ENCODE results near the gene RAB4A. TPM values are rescaled to one million over a fixed set of nuclear protein-coding genes. Genes with fewer than 3 reads are reported as not detected.

The RAB4A gene
- total and polyA plus RNA-seq, 2 of the 8 experiments (the other 6 are each of a cell fraction or from before 2014, with no cell fraction given) = 13.3 to 68.8 TPM

DNA sequence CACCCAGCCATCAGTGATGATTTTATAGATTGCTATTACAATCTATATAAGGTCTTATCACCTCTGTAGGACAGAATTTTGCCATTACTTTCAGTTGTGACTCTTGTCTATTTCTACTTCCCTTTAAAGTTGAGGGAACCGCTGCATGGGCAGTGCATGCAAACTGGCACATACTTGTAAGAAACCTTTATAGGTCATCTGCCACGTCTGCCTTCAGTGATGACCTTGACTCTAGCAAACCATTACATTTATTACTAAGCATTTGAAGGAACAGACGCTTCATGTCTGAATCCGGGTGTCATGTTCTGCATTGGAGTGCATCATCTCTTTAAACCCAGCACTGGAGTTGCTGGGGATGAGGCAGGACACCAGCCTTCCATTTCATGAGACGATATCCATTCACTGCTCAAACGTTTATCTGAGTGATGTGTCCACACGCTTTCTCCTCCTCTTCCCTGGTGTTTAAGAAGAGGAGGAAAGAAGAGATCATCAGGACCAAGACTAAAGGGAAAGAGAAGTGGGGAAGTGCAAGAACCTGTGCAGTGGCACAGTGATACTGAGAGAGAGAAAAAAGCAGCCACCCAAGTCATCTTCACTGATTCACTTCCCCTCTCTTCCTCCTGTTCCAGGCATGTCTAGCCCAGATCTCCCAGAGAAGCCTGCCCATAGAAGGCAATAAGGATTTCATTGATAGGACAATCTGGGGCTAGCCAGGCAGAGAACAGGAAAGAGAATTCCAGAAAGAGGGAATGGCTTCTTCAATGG is 57.9 kb downstream of the RAB4A start:
- H3K27ac ChIP-seq (ENCODE audit: low read depth, low read length) = no peak overlapping the region
- H3K56ac ChIP-seq (replicated peaks; ENCODE audit: insufficient read length, low read depth, low read length) = no peak overlapping the region
- no peak overlapping the region for H2BK20ac ChIP-seq (ENCODE audit: low read length)
- ChIA-PET POLR2A (ENCODE audit: partially characterized antibody) (no interaction called here), CTCF (ENCODE audit: partially characterized antibody) (no interaction called here)
- peaks cover 3 to 23% (median 4%) of the 10 kb centered on the region in 4 experiments; a peak in 4 of 8 replicates for H3K36me3 ChIP-seq (ENCODE audit: control insufficient read depth in 2 of 4, insufficient read depth in 4 of 4, low read length in 3 of 4)
- no peak overlapping the region for H3K4me2 ChIP-seq (ENCODE audit: insufficient read depth in 1 of 2, low read depth in 2 of 2, low read length in 2 of 2)
- H3K23ac ChIP-seq (ENCODE audit: insufficient read length) = no peak overlapping the region
- H3K9ac ChIP-seq (replicated peaks in 1 of 4; ENCODE audit: extremely low read depth in 1 of 4, low read depth in 3 of 4, low read length in 3 of 4) = no peak overlapping the region
- no peak overlapping the region for H2BK5ac ChIP-seq (ENCODE audit: low read depth, low read length)
- no peak overlapping the region for H4K8ac ChIP-seq (ENCODE audit: extremely low read depth, insufficient read depth, low read length)
- no peaks in the 10 kb centered on the region for H3K27me3 ChIP-seq (replicated peaks in 1 of 4; ENCODE audit: control insufficient read depth in 3 of 4, extremely low read depth in 1 of 4, insufficient read depth in 3 of 4, low read length in 3 of 4)
- FAIRE-seq (no peak), DNase-seq (ENCODE audit: low read depth in 1 of 2, low spot score in 2 of 2) (no peak)
- no peaks in the 10 kb centered on the region for H3K23me2 ChIP-seq (ENCODE audit: low read depth, low read length)
- H4K5ac ChIP-seq (ENCODE audit: insufficient read length, low read depth, low read length) = no peak overlapping the region
- no peak overlapping the region for H3K18ac ChIP-seq (ENCODE audit: extremely low read depth, low read length)
- H4K20me1 ChIP-seq (replicated peaks in 1 of 2; ENCODE audit: control insufficient read depth in 1 of 2, insufficient read depth in 2 of 2, low read length in 2 of 2) = no peaks in the 10 kb centered on the region
- H2AK5ac ChIP-seq (ENCODE audit: low read depth, low read length) = no peak overlapping the region
- no peak overlapping the region for H2BK120ac ChIP-seq (replicated peaks; ENCODE audit: low read depth, low read length)
- H3K4me1 ChIP-seq (replicated peaks in 1 of 4; ENCODE audit: control insufficient read depth in 3 of 4, insufficient read depth in 4 of 4, low read length in 3 of 4) = 0 out of 7 replicates have a peak, but pooled peaks cover 0 to 3% (median 0%) of the 10 kb centered on the region in 4 experiments
- peaks cover 4% of the 10 kb centered on the region; the same call in 1 of the 2 replicates for H3K79me1 ChIP-seq (ENCODE audit: low read depth, low read length)
- no peak overlapping the region for H3K4me3 ChIP-seq (ENCODE audit: extremely low read depth in 1 of 4, insufficient read depth in 2 of 4, low read depth in 3 of 4, low read length in 4 of 4)
- no peak overlapping the region for H4K91ac ChIP-seq (replicated peaks; ENCODE audit: insufficient read length, low read length)
- peaks cover 0 to 25% of the 10 kb centered on the region in 2 experiments; a peak in 1 of 4 replicates for H3K79me2 ChIP-seq (ENCODE audit: control insufficient read depth in 1 of 2, insufficient read depth in 2 of 2, low read length in 2 of 2)
- H3K14ac ChIP-seq (ENCODE audit: insufficient read length) = no peak overlapping the region
- 84% methylated on average over 7 of the region's 7 CpGs; no CpG with 5 or more reads in 1 of the 2 experiments for WGBS, 2 experiments (ENCODE audit: extremely low coverage in 1 of 2, insufficient coverage in 1 of 2, insufficient read length in 1 of 2, insufficient replicate concordance in 2 of 2, low coverage in 1 of 2, low lambda C conversion rate in 2 of 2, missing lambda C conversion rate in 1 of 2)
- H2BK15ac ChIP-seq (ENCODE audit: low read length) = no peak overlapping the region
- H2AFZ ChIP-seq (ENCODE audit: low read length) = no peak overlapping the region
- H3K4ac ChIP-seq (replicated peaks; ENCODE audit: insufficient read length, low read depth, low read length) = no peak overlapping the region
- no peaks in the 10 kb centered on the region for H3K9me3 ChIP-seq (ENCODE audit: insufficient read depth in 2 of 2, low read depth in 1 of 2, low read length in 1 of 2)
- H2BK12ac ChIP-seq (ENCODE audit: low read depth, low read length) = no peak overlapping the region
- TF ChIP-seq RFX5 (IDR thresholded peaks at IDR 0.05; ENCODE audit: borderline replicate concordance, low read depth, low read length) (no peak), SRF (IDR thresholded peaks at IDR 0.05; ENCODE audit: low read depth, low read length) (no peak), MAFK (IDR thresholded peaks at IDR 0.05; ENCODE audit: low read depth, low read length) (no peak), SIRT6 (IDR thresholded peaks at IDR 0.05; ENCODE audit: low read length) (no peak), RXRA (IDR thresholded peaks at IDR 0.05; ENCODE audit: insufficient read depth, low read depth, low read length) (no peak), EP300 (IDR thresholded peaks at IDR 0.05; ENCODE audit: borderline replicate concordance in 1 of 2, low read depth in 2 of 2, low read length in 2 of 2) (no peak), SIN3A (conservative IDR thresholded peaks at IDR 0.05 in 1 of 2, IDR thresholded peaks at IDR 0.05 in 1 of 2; ENCODE audit: low read depth in 1 of 2, low read length in 2 of 2) (no peak), EZH2 (IDR thresholded peaks at IDR 0.05; ENCODE audit: low read depth, low read length, severe bottlenecking) (no peak), HDAC6 (IDR thresholded peaks at IDR 0.05; ENCODE audit: low read depth, low read length) (no peak), SP1 (IDR thresholded peaks at IDR 0.05; ENCODE audit: low read depth, low read length) (no peak), CREB1 (IDR thresholded peaks at IDR 0.05) (no peak), CBX5 (IDR thresholded peaks at IDR 0.05; ENCODE audit: low read depth, low read length) (no peak), BCL11A (IDR thresholded peaks at IDR 0.05; ENCODE audit: low read depth in 2 of 2, low read length in 2 of 2) (no peak)
